Nephron (organoid): ENCODE data around the gene B3GALT2.

ENCODE experiments used
- H3K27ac Mint-ChIP-seq, 3 experiments: 2 replicates each; pipeline ENCODE4 v1.8.0; 2020; ENCODE audit warnings: mixed read lengths in 3 of 3, mild to moderate bottlenecking in 2 of 3, moderate library complexity in 1 of 3
- H3K27me3 Mint-ChIP-seq: 2 replicates; pipeline ENCODE4 v1.8.0; 2021; ENCODE audit warnings: low read depth, mild to moderate bottlenecking, moderate library complexity, mixed read lengths
- H3K36me3 Mint-ChIP-seq: 2 replicates; pipeline ENCODE4 v1.8.0; 2020; ENCODE audit warnings: low read depth, mixed read lengths
- H3K4me1 Mint-ChIP-seq: 2 replicates; pipeline ENCODE4 v1.8.0; 2020; ENCODE audit warnings: mixed read lengths
- H3K4me3 Mint-ChIP-seq, 3 experiments: 2 replicates each; pipeline ENCODE4 v1.8.0; 2020; ENCODE audit warnings: mild to moderate bottlenecking in 3 of 3, mixed read lengths in 3 of 3, moderate library complexity in 2 of 3
- H3K9me3 Mint-ChIP-seq: 2 replicates; pipeline ENCODE4 v1.8.0; 2020; ENCODE audit warnings: mixed read lengths
- CTCF ChIP-seq, 3 experiments: fragments of 200-600 bp; sonication (generic); IDR thresholded peaks; one replicate each; pipeline ENCODE4 v1.5.0; 2021; ENCODE audit warnings: antibody characterized with exemption in 3 of 3; ENCODE audit not compliant: unreplicated experiment in 3 of 3

B3GALT2 gene

DNA sequence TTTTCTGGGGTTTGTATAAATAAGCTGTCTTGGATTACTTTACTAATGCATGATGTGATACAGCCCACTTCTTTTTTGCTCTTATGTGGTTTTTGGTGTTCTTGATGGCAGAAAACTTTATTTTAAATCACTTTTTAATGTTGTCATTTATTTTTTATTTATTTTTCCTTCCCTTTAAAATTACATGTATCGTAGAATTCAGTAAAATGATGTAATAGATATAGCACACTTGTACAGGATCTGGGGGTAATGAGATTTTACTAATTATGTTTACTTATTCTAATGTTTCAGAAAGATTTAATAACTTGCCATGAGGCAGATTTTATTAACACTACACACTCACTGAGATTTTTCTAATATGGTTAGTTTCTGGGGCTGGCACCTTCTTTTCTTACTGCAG lies 701 bp upstream of the B3GALT2 start:
- Mint-ChIP-seq H3K36me3 (peaks cover 12% of the 10 kb centered on the region), H3K4me1 (peaks cover 45% of the 10 kb centered on the region), H3K4me3 (peak overlapping the region; percentile 73 to 90 (median 86)), H3K9me3 (peaks cover 6% of the 10 kb centered on the region), H3K27me3 (no peaks in the 10 kb centered on the region), H3K27ac (peak overlapping the region; percentile 73 to 84 (median 79))
- TF ChIP-seq CTCF (IDR thresholded peaks at IDR 0.05; ENCODE audit: unreplicated experiment in 3 of 3): no peak

DNA sequence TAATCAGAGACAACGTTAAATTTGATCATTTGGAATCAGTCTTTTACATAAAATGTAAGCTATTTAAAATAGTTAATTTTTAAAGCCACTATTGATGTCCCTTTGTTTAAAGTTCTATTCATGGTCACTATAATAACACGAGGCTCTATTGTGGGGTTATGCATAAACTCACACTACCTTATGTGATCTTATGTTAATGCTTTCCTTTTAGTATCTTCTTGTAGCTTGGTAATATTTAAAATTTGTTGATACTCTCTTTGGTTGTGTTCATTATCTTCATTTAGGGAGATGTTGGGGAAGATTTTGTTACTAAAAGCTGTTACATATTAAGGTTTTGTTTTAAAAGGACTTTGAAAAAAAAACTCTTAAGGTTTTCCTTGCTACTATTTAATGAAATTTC lies 1.2 kb downstream of the B3GALT2 start:
- H3K4me1 Mint-ChIP-seq: peaks cover 56% of the 10 kb centered on the region
- peaks cover 8% of the 10 kb centered on the region for H3K36me3 Mint-ChIP-seq
- no peaks in the 10 kb centered on the region for H3K9me3 Mint-ChIP-seq
- TF ChIP-seq CTCF (IDR thresholded peaks at IDR 0.05; ENCODE audit: unreplicated experiment in 3 of 3): no peak
- H3K4me3 Mint-ChIP-seq: peak overlapping the region; percentile 73 to 90 (median 86)
- H3K27ac Mint-ChIP-seq: peak overlapping the region; percentile 73 to 84 (median 79)
- H3K27me3 Mint-ChIP-seq: no peaks in the 10 kb centered on the region

DNA sequence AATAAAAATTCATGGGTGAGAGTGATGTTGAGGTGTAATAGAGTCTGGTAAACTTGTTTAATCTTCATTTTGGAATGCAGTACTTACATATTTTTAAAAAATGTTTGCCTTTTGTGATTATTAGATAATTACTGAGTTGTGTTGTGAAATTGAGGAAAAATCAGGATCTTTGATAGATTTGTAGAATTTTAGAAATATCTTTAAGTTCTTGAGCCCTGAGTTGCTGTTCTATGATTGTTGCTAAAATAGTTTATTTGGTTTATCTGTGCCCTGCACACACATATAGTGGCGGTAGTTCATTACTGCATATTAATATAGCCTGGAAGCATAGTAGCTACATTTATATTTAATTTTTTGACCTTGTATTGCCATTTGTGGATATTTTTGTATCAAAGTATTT lies 1.6 kb downstream of the B3GALT2 start:
- H3K27ac Mint-ChIP-seq: peak overlapping the region; percentile 65 to 84 (median 73)
- peaks cover 54% of the 10 kb centered on the region for H3K4me1 Mint-ChIP-seq
- H3K27me3 Mint-ChIP-seq: no peaks in the 10 kb centered on the region
- H3K36me3 Mint-ChIP-seq: peaks cover 9% of the 10 kb centered on the region
- no peak for TF ChIP-seq CTCF (IDR thresholded peaks at IDR 0.05; ENCODE audit: unreplicated experiment in 3 of 3)
- peak overlapping the region; percentile 73 to 90 (median 86) for H3K4me3 Mint-ChIP-seq
- H3K9me3 Mint-ChIP-seq: no peaks in the 10 kb centered on the region

GRCh38 chr1:193183019-193183627 lies 3.3 kb downstream of the B3GALT2 start:
- TF ChIP-seq CTCF (IDR thresholded peaks at IDR 0.05; ENCODE audit: unreplicated experiment in 3 of 3): peak; percentile 66 to 87 (median 70)
- peaks cover 9% of the 10 kb centered on the region for H3K36me3 Mint-ChIP-seq
- peak overlapping the region in 2 of 3 experiments; percentile 63 to 84 for H3K27ac Mint-ChIP-seq
- H3K4me1 Mint-ChIP-seq: peaks cover 49% of the 10 kb centered on the region
- no peaks in the 10 kb centered on the region for H3K9me3 Mint-ChIP-seq
- H3K4me3 Mint-ChIP-seq: peak overlapping the region; percentile 73 to 90 (median 86)
- H3K27me3 Mint-ChIP-seq: no peaks in the 10 kb centered on the region

GRCh38 chr1:193181985-193182384 lies 4.4 kb downstream of the B3GALT2 start:
- Mint-ChIP-seq H3K36me3 (peaks cover 12% of the 10 kb centered on the region), H3K27me3 (no peaks in the 10 kb centered on the region), H3K9me3 (no peaks in the 10 kb centered on the region), H3K4me3 (peak overlapping the region; percentile 13 to 90 (median 86)), H3K4me1 (peaks cover 37% of the 10 kb centered on the region), H3K27ac (peak overlapping the region in 1 of 3 experiments; percentile 79)
- no peak for TF ChIP-seq CTCF (IDR thresholded peaks at IDR 0.05; ENCODE audit: unreplicated experiment in 3 of 3)

DNA sequence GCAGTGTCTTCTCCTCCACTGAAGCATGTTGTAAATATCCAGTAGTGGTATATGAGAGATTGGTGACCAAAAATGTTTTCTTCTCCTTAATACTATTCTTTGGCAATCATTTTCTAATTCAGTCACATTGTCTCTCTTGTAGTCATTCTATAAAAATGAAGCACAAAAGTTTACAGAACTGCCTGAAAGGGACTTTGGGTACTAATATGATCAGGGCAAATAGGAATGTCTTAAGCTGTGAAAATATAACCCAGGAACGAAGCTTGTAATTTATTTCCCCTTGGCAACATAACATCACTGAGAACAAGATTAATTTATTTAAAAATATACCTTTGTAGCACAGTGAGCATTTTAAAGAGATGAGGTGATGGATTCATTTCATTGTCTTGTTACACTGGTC lies 4.9 kb downstream of the B3GALT2 start:
- Mint-ChIP-seq H3K4me3 (peak overlapping the region; percentile 21 to 90 (median 86)), H3K4me1 (peaks cover 33% of the 10 kb centered on the region), H3K36me3 (peaks cover 16% of the 10 kb centered on the region), H3K27me3 (no peaks in the 10 kb centered on the region), H3K27ac (peak overlapping the region; percentile 19 to 79 (median 37)), H3K9me3 (no peaks in the 10 kb centered on the region)
- no peak for TF ChIP-seq CTCF (IDR thresholded peaks at IDR 0.05; ENCODE audit: unreplicated experiment in 3 of 3)
